IMR-90 (cell line): ENCODE data around the gene CPA5. TPM values are rescaled to one million over a fixed set of nuclear protein-coding genes. Genes with fewer than 3 reads are reported as not detected.

Experiments
- ATAC-seq: fragments of 200-7000 bp; cut with Tn5 transposase; 2 replicates; pipeline ENCODE4 v1.9.1; 2020; ENCODE audit warnings: low read depth, mild to moderate bottlenecking, moderate library complexity
- BruUV-seq: library from RNA; stranded (reverse); fragments of 400-500 nt; replicated peaks from 2 replicates; lab custom pipeline; 2021; lab: Mats Ljungman, UMichigan
- CTCF ChIA-PET: fragments of 300-600 bp; formaldehyde crosslinking; extraction: SDS; loops from one replicate; lab custom pipeline; 2021; ENCODE audit warnings: antibody characterized with exemption; lab: Yijun Ruan, JAX
- POLR2A ChIA-PET: fragments of 300-600 bp; sonication (Branson Sonifier 250); formaldehyde crosslinking; loops from one replicate; lab custom pipeline; 2022; ENCODE audit warnings: antibody characterized with exemption; ENCODE audit not compliant: unreplicated experiment; lab: Charles Lee
- DNase-seq: peaks from one replicate; pipeline ENCODE4 v3.0.0; 2013
- H2AFZ ChIP-seq: replicated peaks from 2 replicates; pipeline ENCODE3; 2013; ENCODE audit warnings: low read length, mild to moderate bottlenecking; ENCODE audit not compliant: poor library complexity
- H2AK5ac ChIP-seq: 2 replicates; pipeline ENCODE4 v1.6.1; 2013; ENCODE audit warnings: low read depth, low read length, inconsistent platforms
- H2AK9ac ChIP-seq: replicated peaks from 2 replicates; pipeline ENCODE3; 2013; ENCODE audit warnings: mild to moderate bottlenecking, low read depth, low read length, moderate library complexity; ENCODE audit not compliant: poor library complexity
- H2BK120ac ChIP-seq: 2 replicates; pipeline ENCODE4 v1.6.1; 2013; ENCODE audit warnings: low read depth, low read length, inconsistent platforms
- H2BK15ac ChIP-seq: 3 replicates; pipeline ENCODE4 v1.6.1; 2013; ENCODE audit warnings: low read depth, low read length, inconsistent platforms
- H2BK20ac ChIP-seq: 2 replicates; pipeline ENCODE4 v1.6.1; 2013; ENCODE audit warnings: low read depth, mild to moderate bottlenecking, inconsistent platforms, low read length, moderate library complexity
- H2BK5ac ChIP-seq: 2 replicates; pipeline ENCODE4 v1.6.1; 2013; ENCODE audit warnings: mild to moderate bottlenecking, low read depth, low read length, inconsistent platforms; ENCODE audit not compliant: poor library complexity, severe bottlenecking
- H3K14ac ChIP-seq: replicated peaks from 2 replicates; pipeline ENCODE4 v1.6.1; 2013; ENCODE audit warnings: low read depth, low read length, inconsistent platforms
- H3K18ac ChIP-seq: 2 replicates; pipeline ENCODE4 v1.6.1; 2013; ENCODE audit warnings: low read depth, low read length, control low read depth
- H3K23ac ChIP-seq: 2 replicates; pipeline ENCODE4 v1.6.1; 2013; ENCODE audit warnings: low read depth, low read length, inconsistent platforms
- H3K27ac ChIP-seq: 2 replicates; pipeline ENCODE4 v1.5.1; 2013; ENCODE audit warnings: mild to moderate bottlenecking, control low read depth, low read length; ENCODE audit not compliant: insufficient read depth
- H3K27me3 ChIP-seq: 2 replicates; pipeline ENCODE4 v1.6.1; 2013; ENCODE audit warnings: low read length; ENCODE audit not compliant: control insufficient read depth, insufficient read depth
- H3K36me3 ChIP-seq: 2 replicates; pipeline ENCODE4 v1.6.1; 2013; ENCODE audit warnings: low read length, mixed read lengths; ENCODE audit not compliant: control insufficient read depth, insufficient read depth
- H3K4ac ChIP-seq: 2 replicates; pipeline ENCODE4 v1.6.1; 2013; ENCODE audit warnings: low read depth, low read length, inconsistent platforms
- H3K4me1 ChIP-seq: 2 replicates; pipeline ENCODE4 v1.6.1; 2013; ENCODE audit warnings: low read length, mixed read lengths; ENCODE audit not compliant: control insufficient read depth, insufficient read depth
- H3K4me2 ChIP-seq: 2 replicates; pipeline ENCODE4 v1.6.1; 2013; ENCODE audit warnings: low read depth, mild to moderate bottlenecking, control low read depth, low read length, moderate library complexity
- H3K4me3 ChIP-seq: 2 replicates; pipeline ENCODE4 v1.5.1; 2013; ENCODE audit warnings: low read depth, mild to moderate bottlenecking, control low read depth, low read length, moderate library complexity; ENCODE audit not compliant: insufficient read depth
- H3K56ac ChIP-seq: 2 replicates; pipeline ENCODE4 v1.6.1; 2013; ENCODE audit warnings: low read length, inconsistent platforms; ENCODE audit not compliant: insufficient read depth; ENCODE audit errors: extremely low read depth
- H3K79me1 ChIP-seq, 2 experiments: 2 replicates each; pipeline ENCODE4 v1.6.1; 2013; ENCODE audit warnings: low read length in 2 of 2, inconsistent platforms in 1 of 2, low read depth in 1 of 2
- H3K9ac ChIP-seq: 2 replicates; pipeline ENCODE4 v1.6.1; 2013; ENCODE audit warnings: low read depth, low read length, control low read depth
- H3K9me1 ChIP-seq: 2 replicates; pipeline ENCODE4 v1.6.1; 2013; ENCODE audit warnings: low read length, inconsistent platforms; ENCODE audit not compliant: insufficient read depth
- H3K9me3 ChIP-seq: 2 replicates; pipeline ENCODE4 v1.6.1; 2013; ENCODE audit warnings: low read length; ENCODE audit not compliant: control insufficient read depth, insufficient read depth
- H4K20me1 ChIP-seq: 2 replicates; pipeline ENCODE4 v1.6.1; 2013; ENCODE audit warnings: low read length, inconsistent platforms; ENCODE audit not compliant: insufficient read depth
- H4K5ac ChIP-seq: 2 replicates; pipeline ENCODE4 v1.6.1; 2013; ENCODE audit warnings: mild to moderate bottlenecking, low read depth, low read length, control low read depth
- H4K8ac ChIP-seq, 2 experiments: 2 replicates each; pipeline ENCODE4 v1.6.1; 2013; ENCODE audit warnings: low read depth in 2 of 2, low read length in 2 of 2, control low read depth in 1 of 2, inconsistent platforms in 1 of 2
- H4K91ac ChIP-seq: 2 replicates; pipeline ENCODE4 v1.6.1; 2013; ENCODE audit warnings: low read depth, low read length, inconsistent platforms; ENCODE audit not compliant: insufficient read depth
- BHLHE40 ChIP-seq: fragments of 150-350 bp; IDR thresholded peaks from 2 replicates; pipeline ENCODE4 v1.6.1; 2016; ENCODE audit warnings: mild to moderate bottlenecking, low read depth, low read length
- CEBPB ChIP-seq: IDR thresholded peaks from 2 replicates; pipeline ENCODE4 v1.6.1; 2012; ENCODE audit warnings: low read depth, low read length, improper control_type of control experiment
- CHD1 ChIP-seq: IDR thresholded peaks from 2 replicates; pipeline ENCODE4 v1.6.1; 2012; ENCODE audit warnings: low read depth, low read length, improper control_type of control experiment
- FOS ChIP-seq: fragments of 150-350 bp; IDR thresholded peaks from 2 replicates; pipeline ENCODE4 v1.6.1; 2016; ENCODE audit warnings: low read depth, low read length
- MAFK ChIP-seq: IDR thresholded peaks from 2 replicates; pipeline ENCODE4 v1.6.1; 2012; ENCODE audit warnings: low read depth, low read length, improper control_type of control experiment
- MAZ ChIP-seq: IDR thresholded peaks from 2 replicates; pipeline ENCODE4 v1.6.1; 2012; ENCODE audit warnings: low read depth, mild to moderate bottlenecking, low read length, improper control_type of control experiment, moderate library complexity, borderline replicate concordance
- MXI1 ChIP-seq: IDR thresholded peaks from 2 replicates; pipeline ENCODE4 v1.6.1; 2012; ENCODE audit warnings: low read depth, mild to moderate bottlenecking, low read length, moderate library complexity, borderline replicate concordance
- NFE2L2 ChIP-seq: fragments of 150-350 bp; IDR thresholded peaks from 2 replicates; pipeline ENCODE4 v1.6.1; 2016; ENCODE audit warnings: low read depth, mild to moderate bottlenecking, low read length
- POLR2A ChIP-seq: IDR thresholded peaks from 2 replicates; pipeline ENCODE4 v1.6.1; 2012; ENCODE audit warnings: mild to moderate bottlenecking, low read depth, low read length
- RAD21 ChIP-seq: IDR thresholded peaks from 2 replicates; pipeline ENCODE4 v1.6.1; 2012; ENCODE audit warnings: low read length, improper control_type of control experiment
- RCOR1 ChIP-seq: IDR thresholded peaks from 2 replicates; pipeline ENCODE4 v1.6.1; 2012; ENCODE audit warnings: mild to moderate bottlenecking, low read length, improper control_type of control experiment; ENCODE audit not compliant: insufficient replicate concordance
- RFX5 ChIP-seq: IDR thresholded peaks from 2 replicates; pipeline ENCODE4 v1.8.0; 2012; ENCODE audit warnings: low read depth, mild to moderate bottlenecking, low read length, moderate library complexity
- SMC3 ChIP-seq: fragments of 150-350 bp; IDR thresholded peaks from 2 replicates; pipeline ENCODE4 v1.6.1; 2016; ENCODE audit warnings: low read depth, mild to moderate bottlenecking, antibody characterized with exemption, low read length, moderate library complexity
- WGBS, 2 experiments: methylation state at CpG; one replicate each; pipeline versions ENCODE4 v1.1.5 to v1.1.7; 2013; ENCODE audit warnings: missing lambda C conversion rate in 2 of 2; ENCODE audit not compliant: insufficient read length in 1 of 2; ENCODE audit errors: extremely low coverage in 2 of 2; 5-methylcytosine and 5-hydroxymethylcytosine counted together
- dilution Hi-C: fragments of 300-500 bp; cut with HindIII; formaldehyde crosslinking; loops from one replicate; pipeline ENCODE4 v1.14.3; 2018; ENCODE audit warnings: low sequenced_read_pairs; ENCODE audit not compliant: unreplicated experiment
- in situ Hi-C: fragments of 300-500 bp; cut with MboI; formaldehyde crosslinking; loops from 3 replicates; pipeline ENCODE4 v1.14.3; 2019; ENCODE audit warnings: low sequenced_read_pairs, inconsistent platforms, mixed read lengths
- intact Hi-C: fragments of 100-400 bp; cut with micrococcal nuclease; formaldehyde crosslinking; loops from 2 replicates; pipeline ENCODE4 v1.10.0; 2022
- polyA plus RNA-seq, 3 experiments: library from polyadenylated mRNA; depleted of rRNA; stranded (reverse); fragments of >200 nt; gene quantifications; 2 replicates each; pipeline ENCODE4 v1.2.3, GENCODE V29; 2012; ENCODE audit warnings: low replicate concordance in 1 of 3
- total RNA-seq: library from RNA; depleted of rRNA; stranded (reverse); fragments of >200 nt; gene quantifications from 2 replicates; pipeline ENCODE4 v1.2.3, GENCODE V29; 2012
- TF ChIP-seq, protein P1 (sequence below): conservative IDR thresholded peaks from 2 replicates; pipeline ENCODE4 v1.5.1; 2012; ENCODE audit warnings: mild to moderate bottlenecking, low read depth, low read length, improper control_type of control experiment
- TF ChIP-seq, protein P2 (sequence below): fragments of 150-350 bp; IDR thresholded peaks from 2 replicates; pipeline ENCODE4 v1.6.1; 2016; ENCODE audit warnings: low read depth, mild to moderate bottlenecking, low read length, moderate library complexity, borderline replicate concordance

CPA5 gene
- total and polyA plus RNA-seq, 2 of the 4 experiments (the other 2 are of a cell fraction) = under 0.01 to 0.86 TPM

DNA sequence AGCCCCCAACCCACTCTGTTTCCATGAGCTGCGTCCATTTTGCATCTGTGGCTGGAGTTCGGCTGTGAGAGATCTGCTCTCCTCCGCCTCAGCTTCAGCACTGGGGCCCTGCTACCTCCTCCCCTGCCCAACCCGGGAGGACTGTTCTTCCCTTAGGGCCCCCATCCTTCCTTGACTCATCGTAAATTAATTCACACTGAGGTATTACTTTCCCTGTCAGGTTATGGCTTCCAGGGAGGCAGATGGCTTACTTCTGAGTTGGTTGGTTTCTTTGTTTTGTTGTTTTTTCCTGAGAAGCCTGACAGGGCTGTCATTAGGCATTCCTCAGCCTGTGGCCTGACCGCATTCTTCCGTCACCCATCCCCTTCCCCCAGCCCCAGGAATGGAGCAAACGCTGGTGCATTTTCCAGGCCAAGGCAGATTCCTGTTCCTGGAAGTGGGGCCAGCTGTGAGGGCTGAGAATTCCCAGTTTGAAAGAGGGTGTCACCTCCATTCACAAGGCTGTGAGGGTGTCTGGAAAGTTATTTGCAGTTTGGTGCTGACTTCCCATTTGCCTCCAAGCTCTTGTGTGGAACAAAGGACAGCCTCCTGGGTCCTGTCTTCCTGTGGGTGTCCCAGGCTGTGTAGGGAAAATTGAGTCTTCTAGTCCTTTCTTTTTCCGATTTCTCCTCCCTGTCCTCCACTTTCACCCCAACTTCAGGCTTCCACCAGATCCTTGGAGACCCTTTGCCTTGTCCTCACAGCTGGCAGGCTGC lies 11.7 kb downstream of the CPA5 start:
- H4K8ac ChIP-seq = peak overlapping the region; percentile 97 to 99
- peak overlapping the region; percentile 73 for H3K9ac ChIP-seq
- H4K5ac ChIP-seq = peak overlapping the region; percentile 99
- intact Hi-C loops (loop anchor here (1.0 to 10.0 kb wide), 4 partner anchors 63 to 283 kb away; partner anchors contain the start of genes CPA4 and MEST), in situ Hi-C loops (no loop called here), dilution Hi-C loops (no loop called here)
- WGBS, 2 experiments = 0% methylated on average over 2 of the region's 9 CpGs; no CpG with 5 or more reads in 1 of the 2 experiments
- no peaks in the 10 kb centered on the region for H3K27me3 ChIP-seq
- H2AK5ac ChIP-seq = peak overlapping the region; percentile 100
- peak overlapping the region; percentile 100 for H3K23ac ChIP-seq
- H3K4me3 ChIP-seq = no peak overlapping the region
- H3K27ac ChIP-seq = peak overlapping the region; percentile 96
- H4K91ac ChIP-seq = peak overlapping the region; percentile 100
- peaks cover 8% of the 10 kb centered on the region for H3K9me3 ChIP-seq
- peak overlapping the region; percentile 59 for H3K4me2 ChIP-seq
- H4K20me1 ChIP-seq = no peaks in the 10 kb centered on the region
- H3K18ac ChIP-seq = peak overlapping the region; percentile 98
- peak overlapping the region; percentile 95 for H3K56ac ChIP-seq
- ChIA-PET POLR2A (interaction anchor here (0.5 to 0.8 kb wide), 2 partner anchors 65 to 492 kb away, joined by 3 to 4 read pairs; no protein-coding TSS in a partner anchor), CTCF (interaction anchor here (0.8 kb wide), 1 partner anchor 20 kb away, joined by 5 read pairs; no protein-coding TSS in a partner anchor)
- peak overlapping the region; percentile 100 for H2BK5ac ChIP-seq
- ATAC-seq = peak; percentile 89
- peak overlapping the region; percentile 97 for H2AK9ac ChIP-seq
- peaks cover 25% of the 10 kb centered on the region for H3K9me1 ChIP-seq
- TF ChIP-seq, protein P1, sequence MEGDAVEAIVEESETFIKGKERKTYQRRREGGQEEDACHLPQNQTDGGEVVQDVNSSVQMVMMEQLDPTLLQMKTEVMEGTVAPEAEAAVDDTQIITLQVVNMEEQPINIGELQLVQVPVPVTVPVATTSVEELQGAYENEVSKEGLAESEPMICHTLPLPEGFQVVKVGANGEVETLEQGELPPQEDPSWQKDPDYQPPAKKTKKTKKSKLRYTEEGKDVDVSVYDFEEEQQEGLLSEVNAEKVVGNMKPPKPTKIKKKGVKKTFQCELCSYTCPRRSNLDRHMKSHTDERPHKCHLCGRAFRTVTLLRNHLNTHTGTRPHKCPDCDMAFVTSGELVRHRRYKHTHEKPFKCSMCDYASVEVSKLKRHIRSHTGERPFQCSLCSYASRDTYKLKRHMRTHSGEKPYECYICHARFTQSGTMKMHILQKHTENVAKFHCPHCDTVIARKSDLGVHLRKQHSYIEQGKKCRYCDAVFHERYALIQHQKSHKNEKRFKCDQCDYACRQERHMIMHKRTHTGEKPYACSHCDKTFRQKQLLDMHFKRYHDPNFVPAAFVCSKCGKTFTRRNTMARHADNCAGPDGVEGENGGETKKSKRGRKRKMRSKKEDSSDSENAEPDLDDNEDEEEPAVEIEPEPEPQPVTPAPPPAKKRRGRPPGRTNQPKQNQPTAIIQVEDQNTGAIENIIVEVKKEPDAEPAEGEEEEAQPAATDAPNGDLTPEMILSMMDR = no peak
- TF ChIP-seq MAZ (peak; percentile 96), SMC3 (0 out of 2 replicates have a peak, but pooled peaks have one; percentile 3), POLR2A (peak; percentile 70; the same call in 1 of the 2 replicates), FOS (peak; percentile 81; the same call in 1 of the 2 replicates), MAFK (peak; percentile 40; the same call in 1 of the 2 replicates), CEBPB (peak; percentile 22; the same call in 1 of the 2 replicates), RAD21 (peak; percentile 30; the same call in 1 of the 2 replicates), MXI1 (no peak), CHD1 (no peak), NFE2L2 (peak; percentile 20; the same call in 1 of the 2 replicates), RFX5 (no peak), RCOR1 (peak; percentile 68), BHLHE40 (peak; percentile 82)
- TF ChIP-seq, protein P2, sequence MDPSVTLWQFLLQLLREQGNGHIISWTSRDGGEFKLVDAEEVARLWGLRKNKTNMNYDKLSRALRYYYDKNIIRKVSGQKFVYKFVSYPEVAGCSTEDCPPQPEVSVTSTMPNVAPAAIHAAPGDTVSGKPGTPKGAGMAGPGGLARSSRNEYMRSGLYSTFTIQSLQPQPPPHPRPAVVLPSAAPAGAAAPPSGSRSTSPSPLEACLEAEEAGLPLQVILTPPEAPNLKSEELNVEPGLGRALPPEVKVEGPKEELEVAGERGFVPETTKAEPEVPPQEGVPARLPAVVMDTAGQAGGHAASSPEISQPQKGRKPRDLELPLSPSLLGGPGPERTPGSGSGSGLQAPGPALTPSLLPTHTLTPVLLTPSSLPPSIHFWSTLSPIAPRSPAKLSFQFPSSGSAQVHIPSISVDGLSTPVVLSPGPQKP = no peak
- BruUV-seq = no TSS peak
- no peaks in the 10 kb centered on the region for H3K36me3 ChIP-seq
- H2BK15ac ChIP-seq = peak overlapping the region; percentile 100
- H2AFZ ChIP-seq = peak overlapping the region; percentile 82
- peaks cover 29% of the 10 kb centered on the region for H3K4me1 ChIP-seq
- peak overlapping the region; percentile 100 for H3K14ac ChIP-seq
- peak overlapping the region; percentile 100 for H2BK20ac ChIP-seq
- H3K79me1 ChIP-seq = peaks cover 0 to 6% of the 10 kb centered on the region in 2 experiments; a peak in 1 of 4 replicates
- peak; percentile 99 for DNase-seq
- H2BK120ac ChIP-seq = peak overlapping the region; percentile 100
- H3K4ac ChIP-seq = peak overlapping the region; percentile 100
